HEK293 (cell line): ENCODE data around the gene USP1.

ENCODE experiments used
- BCL11A ChIP-seq: fragments of 450-650 bp; formaldehyde crosslinking; IDR thresholded peaks from 2 replicates; pipeline ENCODE4 v1.5.1; 2016; ENCODE audit warnings: low read depth, missing biosample characterization, missing genetic modification characterization
- BCL11B ChIP-seq: fragments of 450-650 bp; formaldehyde crosslinking; IDR thresholded peaks from 2 replicates; pipeline ENCODE4 v1.5.1; 2016; ENCODE audit warnings: low read depth, missing biosample characterization, missing genetic modification characterization
- EGR2 ChIP-seq: fragments of 450-650 bp; formaldehyde crosslinking; IDR thresholded peaks from 2 replicates; pipeline ENCODE4 v1.5.1; 2016; ENCODE audit warnings: low read depth, missing biosample characterization, missing genetic modification characterization
- FEZF1 ChIP-seq: fragments of 450-650 bp; formaldehyde crosslinking; IDR thresholded peaks from 2 replicates; pipeline ENCODE4 v1.5.1; 2016; ENCODE audit warnings: missing biosample characterization, missing genetic modification characterization
- GLIS1 ChIP-seq: fragments of 450-650 bp; formaldehyde crosslinking; IDR thresholded peaks from 2 replicates; pipeline ENCODE4 v1.5.1; 2016; ENCODE audit warnings: missing biosample characterization, missing genetic modification characterization
- KLF8 ChIP-seq: fragments of 450-650 bp; formaldehyde crosslinking; IDR thresholded peaks from 2 replicates; pipeline ENCODE4 v1.5.1; 2016; ENCODE audit warnings: missing biosample characterization, missing genetic modification characterization
- MZF1 ChIP-seq: fragments of 450-650 bp; formaldehyde crosslinking; IDR thresholded peaks from 2 replicates; pipeline ENCODE4 v1.5.1; 2017; ENCODE audit warnings: missing biosample characterization, missing genetic modification characterization, borderline replicate concordance
- OSR2 ChIP-seq: fragments of 450-650 bp; formaldehyde crosslinking; IDR thresholded peaks from 2 replicates; pipeline ENCODE4 v1.5.1; 2016; ENCODE audit warnings: missing biosample characterization, missing genetic modification characterization
- REPIN1 ChIP-seq: fragments of 450-650 bp; formaldehyde crosslinking; IDR thresholded peaks from 2 replicates; pipeline ENCODE4 v1.5.1; 2017; ENCODE audit warnings: missing biosample characterization, missing genetic modification characterization, low read depth
- SALL2 ChIP-seq: fragments of 450-650 bp; formaldehyde crosslinking; IDR thresholded peaks from 2 replicates; pipeline ENCODE4 v1.5.0; 2017; ENCODE audit warnings: missing biosample characterization, mild to moderate bottlenecking, missing genetic modification characterization, borderline replicate concordance
- SCRT1 ChIP-seq: fragments of 450-650 bp; formaldehyde crosslinking; IDR thresholded peaks from 2 replicates; pipeline ENCODE4 v1.5.1; 2016; ENCODE audit warnings: missing biosample characterization, missing genetic modification characterization, borderline replicate concordance
- SCRT2 ChIP-seq: fragments of 450-650 bp; formaldehyde crosslinking; IDR thresholded peaks from 2 replicates; pipeline ENCODE4 v1.5.1; 2016; ENCODE audit warnings: missing biosample characterization, missing genetic modification characterization
- YY2 ChIP-seq: fragments of 450-650 bp; formaldehyde crosslinking; IDR thresholded peaks from 2 replicates; pipeline ENCODE4 v1.5.1; 2016; ENCODE audit warnings: missing biosample characterization, missing genetic modification characterization
- ZBTB17 ChIP-seq: fragments of 450-650 bp; formaldehyde crosslinking; IDR thresholded peaks from 2 replicates; pipeline ENCODE4 v1.5.1; 2016; ENCODE audit warnings: missing biosample characterization, missing genetic modification characterization
- ZBTB20 ChIP-seq: fragments of 450-650 bp; formaldehyde crosslinking; IDR thresholded peaks from 2 replicates; pipeline ENCODE4 v1.5.1; 2016; ENCODE audit warnings: missing biosample characterization, missing genetic modification characterization
- ZBTB48 ChIP-seq: fragments of 450-650 bp; formaldehyde crosslinking; IDR thresholded peaks from 2 replicates; pipeline ENCODE4 v1.5.1; 2016; ENCODE audit warnings: missing biosample characterization, missing genetic modification characterization
- ZEB2 ChIP-seq: fragments of 450-650 bp; formaldehyde crosslinking; IDR thresholded peaks from 2 replicates; pipeline ENCODE4 v1.5.1; 2016; ENCODE audit warnings: missing biosample characterization, missing genetic modification characterization
- ZFP41 ChIP-seq: fragments of 450-650 bp; formaldehyde crosslinking; IDR thresholded peaks from 2 replicates; pipeline ENCODE4 v1.5.1; 2016; ENCODE audit warnings: missing biosample characterization, missing genetic modification characterization, borderline replicate concordance
- ZIC2 ChIP-seq: fragments of 450-650 bp; formaldehyde crosslinking; IDR thresholded peaks from 2 replicates; pipeline ENCODE4 v1.5.1; 2016; ENCODE audit warnings: missing biosample characterization, missing genetic modification characterization
- ZNF133 ChIP-seq: fragments of 450-650 bp; formaldehyde crosslinking; IDR thresholded peaks from 2 replicates; pipeline ENCODE4 v1.5.1; 2016; ENCODE audit warnings: missing biosample characterization, missing genetic modification characterization
- ZNF169 ChIP-seq: fragments of 450-650 bp; formaldehyde crosslinking; IDR thresholded peaks from 2 replicates; pipeline ENCODE4 v1.5.1; 2016; ENCODE audit warnings: missing biosample characterization, missing genetic modification characterization
- ZNF19 ChIP-seq: fragments of 450-650 bp; formaldehyde crosslinking; IDR thresholded peaks from 2 replicates; pipeline ENCODE4; 2016; ENCODE audit warnings: missing biosample characterization, missing genetic modification characterization, low read depth
- ZNF2 ChIP-seq: fragments of 450-650 bp; formaldehyde crosslinking; IDR thresholded peaks from 2 replicates; pipeline ENCODE4 v1.5.1; 2016; ENCODE audit warnings: missing biosample characterization, missing genetic modification characterization
- ZNF221 ChIP-seq: fragments of 450-650 bp; formaldehyde crosslinking; IDR thresholded peaks from 2 replicates; pipeline ENCODE4 v1.5.1; 2017; ENCODE audit warnings: missing biosample characterization, missing genetic modification characterization, borderline replicate concordance
- ZNF223 ChIP-seq: fragments of 450-650 bp; formaldehyde crosslinking; IDR thresholded peaks from 2 replicates; pipeline ENCODE4 v1.5.1; 2016; ENCODE audit warnings: missing biosample characterization, missing genetic modification characterization
- ZNF274 ChIP-seq, 2 experiments: fragments of 200-500 bp in 1 of 2; fragments of 450-650 bp in 1 of 2; sonication (Bioruptor generic) in 1 of 2; formaldehyde crosslinking in 1 of 2; IDR thresholded peaks; 2 replicates each; pipeline versions ENCODE4 v1.5.1 to v1.6.1; 2014 to 2016; ENCODE audit warnings: borderline replicate concordance in 1 of 2, inconsistent platforms in 1 of 2, low read length in 1 of 2, missing biosample characterization in 1 of 2, missing genetic modification characterization in 1 of 2
- ZNF280D ChIP-seq: fragments of 450-650 bp; formaldehyde crosslinking; IDR thresholded peaks from 2 replicates; pipeline ENCODE4 v1.5.1; 2016; ENCODE audit warnings: missing biosample characterization, missing genetic modification characterization
- ZNF341 ChIP-seq: fragments of 450-650 bp; formaldehyde crosslinking; IDR thresholded peaks from 2 replicates; pipeline ENCODE4; 2016; ENCODE audit warnings: low read depth, missing biosample characterization, missing genetic modification characterization
- ZNF37A ChIP-seq: fragments of 450-650 bp; IDR thresholded peaks from 2 replicates; pipeline ENCODE4 v1.5.1; 2018; ENCODE audit warnings: missing biosample characterization, missing genetic modification characterization
- ZNF404 ChIP-seq: fragments of 450-650 bp; formaldehyde crosslinking; IDR thresholded peaks from 2 replicates; pipeline ENCODE4 v1.5.1; 2017; ENCODE audit warnings: missing biosample characterization, missing genetic modification characterization
- ZNF423 ChIP-seq: fragments of 450-650 bp; formaldehyde crosslinking; IDR thresholded peaks from 2 replicates; pipeline ENCODE4 v1.5.1; 2016; ENCODE audit warnings: missing biosample characterization, missing genetic modification characterization
- ZNF426 ChIP-seq: fragments of 450-650 bp; formaldehyde crosslinking; IDR thresholded peaks from 2 replicates; pipeline ENCODE4 v1.5.1; 2017; ENCODE audit warnings: missing biosample characterization, missing genetic modification characterization, mild to moderate bottlenecking, inconsistent platforms, moderate library complexity
- ZNF48 ChIP-seq: fragments of 450-650 bp; formaldehyde crosslinking; IDR thresholded peaks from 2 replicates; pipeline ENCODE4 v1.5.1; 2016; ENCODE audit warnings: missing biosample characterization, missing genetic modification characterization
- ZNF549 ChIP-seq: fragments of 450-650 bp; IDR thresholded peaks from 2 replicates; pipeline ENCODE4 v1.5.1; 2018; ENCODE audit warnings: missing biosample characterization, missing genetic modification characterization, mild to moderate bottlenecking, inconsistent platforms, moderate library complexity
- ZNF561 ChIP-seq: fragments of 450-650 bp; IDR thresholded peaks from 2 replicates; pipeline ENCODE4 v1.5.1; 2018; ENCODE audit warnings: missing biosample characterization, missing genetic modification characterization, borderline replicate concordance
- ZNF600 ChIP-seq: fragments of 450-650 bp; formaldehyde crosslinking; IDR thresholded peaks from 2 replicates; pipeline ENCODE4 v1.5.1; 2016; ENCODE audit warnings: missing biosample characterization, missing genetic modification characterization
- ZNF629 ChIP-seq: fragments of 450-650 bp; formaldehyde crosslinking; IDR thresholded peaks from 2 replicates; pipeline ENCODE4 v1.5.1; 2017; ENCODE audit warnings: missing biosample characterization, missing genetic modification characterization
- ZNF701 ChIP-seq: fragments of 450-650 bp; formaldehyde crosslinking; IDR thresholded peaks from 2 replicates; pipeline ENCODE4 v1.5.1; 2016; ENCODE audit warnings: missing biosample characterization, missing genetic modification characterization
- ZSCAN16 ChIP-seq: fragments of 450-650 bp; formaldehyde crosslinking; IDR thresholded peaks from 2 replicates; pipeline ENCODE4 v1.5.1; 2016; ENCODE audit warnings: missing biosample characterization, missing genetic modification characterization
- TF ChIP-seq, protein P1 (sequence below): fragments of 450-650 bp; formaldehyde crosslinking; IDR thresholded peaks from 2 replicates; pipeline ENCODE4 v1.5.1; 2016; ENCODE audit warnings: missing biosample characterization, missing genetic modification characterization

The USP1 gene

DNA sequence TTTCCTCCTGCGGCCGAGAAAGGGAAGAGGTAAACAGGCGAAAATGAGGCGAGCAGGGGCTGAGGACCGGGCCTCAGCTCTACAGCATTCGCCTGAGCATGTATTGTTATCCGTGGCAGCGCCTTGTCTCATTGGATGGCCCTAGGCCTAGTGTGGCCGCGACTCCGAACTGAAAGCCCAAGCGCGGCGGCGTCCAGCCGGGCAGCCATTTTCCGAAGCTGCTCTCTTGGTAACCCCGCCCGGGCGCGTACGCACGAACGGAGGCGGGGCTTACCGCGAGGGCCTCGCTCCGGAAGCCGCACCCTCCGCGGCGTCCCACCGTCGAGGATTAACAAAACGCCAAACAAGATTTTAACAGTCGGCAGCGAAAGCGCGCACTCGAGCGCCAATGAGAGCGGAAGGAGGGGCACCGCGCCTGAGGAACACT, 797 bp upstream of the USP1 start (continued):
- TF ChIP-seq ZNF600 (tag by site-specific recombination), result no peak
- peak; percentile 55; the same call in 1 of the 2 replicates for TF ChIP-seq OSR2 (tag by site-specific recombination)
- no peak; the same call in 1 of the 2 replicates for TF ChIP-seq GLIS1
- no peak for TF ChIP-seq ZNF426
- no peak for TF ChIP-seq ZNF341 (tag by site-specific recombination)
- no peak for TF ChIP-seq ZNF223 (tag by site-specific recombination)
- 0 out of 2 replicates have a peak, but pooled peaks have one; percentile 30 for TF ChIP-seq ZIC2 (tag by site-specific recombination)
- TF ChIP-seq REPIN1 (tag by site-specific recombination), result no peak
- no peak for TF ChIP-seq ZNF404 (tag by site-specific recombination)
- peak; percentile 63; the same call in 1 of the 2 replicates for TF ChIP-seq ZBTB17
- TF ChIP-seq, protein P1, sequence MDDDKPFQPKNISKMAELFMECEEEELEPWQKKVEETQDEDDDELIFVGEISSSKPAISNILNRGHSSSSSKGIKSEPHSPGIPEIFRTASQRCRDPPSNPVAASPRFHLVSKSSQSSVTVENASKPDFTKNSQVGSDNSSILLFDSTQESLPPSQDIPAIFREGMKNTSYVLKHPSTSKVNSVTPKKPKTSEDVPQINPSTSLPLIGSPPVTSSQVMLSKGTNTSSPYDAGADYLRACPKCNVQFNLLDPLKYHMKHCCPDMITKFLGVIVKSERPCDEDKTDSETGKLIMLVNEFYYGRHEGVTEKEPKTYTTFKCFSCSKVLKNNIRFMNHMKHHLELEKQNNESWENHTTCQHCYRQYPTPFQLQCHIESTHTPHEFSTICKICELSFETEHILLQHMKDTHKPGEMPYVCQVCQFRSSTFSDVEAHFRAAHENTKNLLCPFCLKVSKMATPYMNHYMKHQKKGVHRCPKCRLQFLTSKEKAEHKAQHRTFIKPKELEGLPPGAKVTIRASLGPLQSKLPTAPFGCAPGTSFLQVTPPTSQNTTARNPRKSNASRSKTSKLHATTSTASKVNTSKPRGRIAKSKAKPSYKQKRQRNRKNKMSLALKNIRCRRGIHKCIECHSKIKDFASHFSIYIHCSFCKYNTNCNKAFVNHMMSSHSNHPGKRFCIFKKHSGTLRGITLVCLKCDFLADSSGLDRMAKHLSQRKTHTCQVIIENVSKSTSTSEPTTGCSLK (tag by site-specific recombination), result no peak
- TF ChIP-seq ZNF19 (tag by site-specific recombination), result no peak
- peak; percentile 79; the same call in 1 of the 2 replicates for TF ChIP-seq ZNF2
- TF ChIP-seq YY2 (tag by site-specific recombination), result peak; percentile 72; the same call in 1 of the 2 replicates
- no peak; the same call in 1 of the 2 replicates for TF ChIP-seq FEZF1 (tag by site-specific recombination)
- no peak for TF ChIP-seq EGR2
- no peak for TF ChIP-seq SCRT2
- no peak for TF ChIP-seq ZEB2 (tag by site-specific recombination)
- TF ChIP-seq ZNF37A (tag by site-specific recombination), result no peak
- no peak for TF ChIP-seq ZNF274 (IDR thresholded peaks at IDR 0.05; ENCODE audit: low read length)
- TF ChIP-seq ZNF274 (tag by site-specific recombination; IDR thresholded peaks at IDR 0.05; ENCODE audit: borderline replicate concordance), result no peak
- no peak for TF ChIP-seq BCL11B
- no peak for TF ChIP-seq ZNF423 (tag by site-specific recombination)
- no peak for TF ChIP-seq ZBTB48 (tag by site-specific recombination)
- TF ChIP-seq ZBTB20 (tag by site-specific recombination), result peak; percentile 53; the same call in 1 of the 2 replicates
- TF ChIP-seq KLF8 (tag by site-specific recombination), result no peak; the same call in 1 of the 2 replicates
- TF ChIP-seq ZSCAN16 (tag by site-specific recombination), result no peak
- TF ChIP-seq ZNF701 (tag by site-specific recombination), result no peak
- TF ChIP-seq BCL11A (tag by site-specific recombination), result no peak
- no peak for TF ChIP-seq ZNF280D
- TF ChIP-seq ZNF133 (tag by site-specific recombination), result no peak
- no peak for TF ChIP-seq ZNF221 (tag by site-specific recombination)
- no peak for TF ChIP-seq ZNF169 (tag by site-specific recombination)
- TF ChIP-seq SCRT1 (tag by site-specific recombination), result no peak
- TF ChIP-seq ZNF48 (tag by site-specific recombination), result no peak
- no peak for TF ChIP-seq ZFP41 (tag by site-specific recombination)
- no peak; the same call in 1 of the 2 replicates for TF ChIP-seq ZNF561 (tag by site-specific recombination)
- no peak for TF ChIP-seq ZNF629 (tag by site-specific recombination)
- no peak for TF ChIP-seq ZNF549 (tag by site-specific recombination)
- no peak for TF ChIP-seq MZF1
- TF ChIP-seq SALL2 (tag by site-specific recombination), result no peak
